Activated CD4-positive, alpha-beta T cell treated with anti-CD3 and anti-CD28 coated beads for 48 hours (primary cell): ENCODE measurements around the gene ATG4B.
A peak's percentile ranks its signal among the peaks of the same experiment; 100 is the strongest.

ENCODE experiments used
- DNase-seq: peaks from one replicate; pipeline ENCODE4 v3.0.0-alpha.2; 2020

The ATG4B gene

GRCh38 chr2:241695651-241696050, 58.2 kb downstream of the ATG4B start:
- DNase-seq: no peak

DNA sequence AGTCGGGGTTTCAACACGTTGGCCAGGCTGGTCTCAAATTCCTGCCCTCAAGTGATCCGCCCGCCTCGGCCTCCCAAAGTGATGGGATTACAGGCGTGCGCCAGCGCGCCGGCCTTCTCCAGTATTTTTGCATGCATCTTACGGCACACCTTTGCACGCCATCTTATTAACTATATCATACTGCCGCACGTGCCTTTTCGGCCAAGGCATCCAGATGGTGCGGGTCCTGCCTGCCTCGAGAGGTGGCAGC, 63.6 kb downstream of the ATG4B start:
- DNase-seq: no peak

GRCh38 chr2:241701399-241702154, 64.1 kb downstream of the ATG4B start, which contains the start of gene ING5:
TSS of gene ING5 (plus strand) at chr2:241702039. CDS start at chr2:241702066, 27 bp downstream.
- peak; percentile 99 for DNase-seq

- peak; percentile 92 for DNase-seq
Observed at GRCh38 chr2:241702155-241703031, 64.9 kb downstream of the ATG4B start.

DNA sequence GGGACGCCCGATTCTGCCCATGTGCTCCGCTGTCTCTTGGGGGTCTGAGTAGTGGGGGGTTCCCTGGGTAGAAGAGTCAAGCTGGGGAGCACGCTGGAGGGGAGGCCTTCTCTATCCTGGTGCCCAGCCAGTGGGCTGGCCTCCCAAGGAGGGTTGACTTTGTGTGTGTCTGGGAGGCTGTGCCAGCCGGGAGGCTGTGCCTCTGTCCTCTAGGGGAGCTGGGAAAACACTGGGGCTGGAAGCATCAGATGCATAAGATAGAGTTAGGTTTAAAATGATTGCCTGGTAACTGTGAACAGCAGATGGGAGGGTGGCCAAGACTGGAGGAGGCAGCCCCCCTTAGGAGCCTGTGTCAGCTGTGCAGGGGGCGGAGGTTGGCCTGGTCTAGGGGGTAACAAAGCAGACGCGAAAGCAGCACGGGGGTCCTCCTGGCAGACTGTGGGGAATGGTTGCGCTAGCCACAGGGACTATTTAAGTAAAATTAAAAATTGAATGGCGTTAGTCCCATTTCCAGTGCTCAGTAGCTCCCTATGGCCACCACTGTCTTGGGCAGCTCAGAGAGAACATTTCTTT, 65.6 kb downstream of the ATG4B start:
- no peak for DNase-seq

- no peak for DNase-seq
Observed at GRCh38 chr2:241706537-241706936, 69.0 kb downstream of the ATG4B start.

GRCh38 chr2:241708879-241709278, 71.4 kb downstream of the ATG4B start:
- no peak for DNase-seq

DNA sequence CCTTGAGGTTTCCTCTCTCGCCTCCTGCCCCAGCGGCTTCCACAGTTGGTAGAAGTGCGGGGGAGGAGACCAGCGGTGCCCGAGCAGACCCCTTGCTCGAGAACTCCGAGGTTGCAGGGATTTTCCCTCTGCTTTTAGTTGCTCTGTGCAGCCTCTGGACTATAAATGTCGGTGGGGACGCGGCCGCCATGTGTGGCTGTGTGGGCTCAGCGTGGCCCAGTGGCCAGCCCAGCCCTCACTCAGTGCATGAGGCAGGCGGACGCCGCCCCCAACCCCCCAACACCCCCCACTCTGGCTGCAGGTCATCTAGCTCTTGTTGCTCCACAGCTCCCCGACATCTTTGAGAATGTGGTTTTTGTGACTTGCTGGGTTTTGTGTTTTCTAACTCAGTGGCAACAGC, 81.6 kb downstream of the ATG4B start:
- DNase-seq: no peak

DNA sequence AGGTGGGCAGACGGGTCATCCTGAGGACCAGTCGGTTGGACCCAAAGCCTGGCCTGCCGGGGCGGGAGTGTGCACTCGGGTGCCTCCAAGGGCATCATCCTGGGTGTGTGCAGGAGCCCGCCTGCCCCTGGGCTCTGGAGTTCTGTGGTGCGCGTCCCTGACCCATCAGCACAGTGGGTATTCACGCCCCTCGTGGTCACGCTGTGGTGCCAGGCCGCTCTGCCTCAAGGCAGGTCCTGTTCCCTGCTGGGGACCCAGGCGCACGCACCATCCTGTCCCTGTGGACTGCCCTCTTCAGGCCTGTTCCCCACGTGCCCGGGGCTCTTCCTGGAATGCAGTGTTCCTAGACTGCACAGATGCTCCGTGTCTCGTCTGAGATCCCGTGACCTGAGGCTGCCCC, 82.6 kb downstream of the ATG4B start:
- DNase-seq: no peak

GRCh38 chr2:241720560-241720959, 83.1 kb downstream of the ATG4B start:
- DNase-seq: no peak

- DNase-seq: no peak
Observed at GRCh38 chr2:241721852-241722251, 84.4 kb downstream of the ATG4B start.

GRCh38 chr2:241722896-241723454, 85.5 kb downstream of the ATG4B start:
- DNase-seq: no peak
